ENCODE measurements around the gene RBFOX1. TPM values are rescaled to one million over a fixed set of nuclear protein-coding genes. Genes with fewer than 3 reads are reported as not detected.

The RBFOX1 gene
- total RNA-seq, 1 experiment from 2014 or later = not detected

- TF ChIP-seq EZH2phosphoT487 (IDR thresholded peaks at IDR 0.05; ENCODE audit: borderline replicate concordance, low read length) (no peak), CTCF (conservative IDR thresholded peaks at IDR 0.05; ENCODE audit: low read depth, low read length) (no peak), EZH2 (IDR thresholded peaks at IDR 0.05; ENCODE audit: low read length, unreplicated experiment) (no peak)
- Histone ChIP-seq H3K27ac (ENCODE audit: low read length) (no peak overlapping the region), H3K4me3 (ENCODE audit: low read length) (no peak overlapping the region), H3K27me3 (ENCODE audit: low read length) (no peaks in the 10 kb centered on the region), H2AFZ (ENCODE audit: low read length) (no peak overlapping the region), H3F3A (ENCODE audit: low read length, unreplicated experiment) (no peaks in the 10 kb centered on the region), H3K4me2 (ENCODE audit: low read length) (no peak overlapping the region), H3K9me3 (ENCODE audit: low read length) (no peaks in the 10 kb centered on the region), H3K4me1 (ENCODE audit: insufficient read depth, low read length) (no peaks in the 10 kb centered on the region), H3K9me2 (replicated peaks; ENCODE audit: low read length) (no peaks in the 10 kb centered on the region), H3K36me3 (ENCODE audit: low read depth, low read length) (no peaks in the 10 kb centered on the region), H3K9ac (ENCODE audit: low read length) (no peak overlapping the region), H4K20me1 (ENCODE audit: low read length) (no peaks in the 10 kb centered on the region), H3K79me2 (ENCODE audit: low read length) (no peaks in the 10 kb centered on the region)
- DNase-seq (no peak), ATAC-seq (no peak)
- intact Hi-C loops (cut with micrococcal nuclease) = no loop called here
- no TSS peak for BruUV-seq (replicated peaks)
- POLR2A ChIA-PET (ENCODE audit: unreplicated experiment) = no interaction called here
- CTCF ChIA-PET = no interaction called here
Measured at GRCh38 chr16:7515543-7515942, 182.9 kb downstream of the RBFOX1 start.

GRCh38 chr16:7517496-7517895, 184.9 kb downstream of the RBFOX1 start:
- Histone ChIP-seq H3K9me2 (replicated peaks; ENCODE audit: low read length) (no peaks in the 10 kb centered on the region), H3K27ac (ENCODE audit: low read length) (no peak overlapping the region), H3K79me2 (ENCODE audit: low read length) (no peaks in the 10 kb centered on the region), H3K4me2 (ENCODE audit: low read length) (no peak overlapping the region), H3K27me3 (ENCODE audit: low read length) (no peaks in the 10 kb centered on the region), H3F3A (ENCODE audit: low read length, unreplicated experiment) (no peaks in the 10 kb centered on the region), H3K9me3 (ENCODE audit: low read length) (no peaks in the 10 kb centered on the region), H2AFZ (ENCODE audit: low read length) (no peak overlapping the region), H3K4me3 (ENCODE audit: low read length) (no peak overlapping the region), H3K9ac (ENCODE audit: low read length) (no peak overlapping the region), H4K20me1 (ENCODE audit: low read length) (no peaks in the 10 kb centered on the region), H3K4me1 (ENCODE audit: insufficient read depth, low read length) (no peaks in the 10 kb centered on the region), H3K36me3 (ENCODE audit: low read depth, low read length) (no peaks in the 10 kb centered on the region)
- ChIA-PET CTCF (no interaction called here), POLR2A (ENCODE audit: unreplicated experiment) (no interaction called here)
- ATAC-seq = no peak
- TF ChIP-seq CTCF (conservative IDR thresholded peaks at IDR 0.05; ENCODE audit: low read depth, low read length) (no peak), EZH2 (IDR thresholded peaks at IDR 0.05; ENCODE audit: low read length, unreplicated experiment) (no peak), EZH2phosphoT487 (IDR thresholded peaks at IDR 0.05; ENCODE audit: borderline replicate concordance, low read length) (no peak)
- no TSS peak for BruUV-seq (replicated peaks)
- DNase-seq = no peak
- intact Hi-C loops (cut with micrococcal nuclease) = no loop called here

- ChIA-PET CTCF (no interaction called here), POLR2A (ENCODE audit: unreplicated experiment) (no interaction called here)
- ATAC-seq (no peak), DNase-seq (no peak)
- Histone ChIP-seq H4K20me1 (ENCODE audit: low read length) (no peaks in the 10 kb centered on the region), H3K9me3 (ENCODE audit: low read length) (no peaks in the 10 kb centered on the region), H3K4me2 (ENCODE audit: low read length) (no peak overlapping the region), H3K4me1 (ENCODE audit: insufficient read depth, low read length) (no peaks in the 10 kb centered on the region), H3K4me3 (ENCODE audit: low read length) (no peak overlapping the region), H3K36me3 (ENCODE audit: low read depth, low read length) (no peaks in the 10 kb centered on the region), H2AFZ (ENCODE audit: low read length) (no peak overlapping the region), H3K9ac (ENCODE audit: low read length) (no peak overlapping the region), H3K9me2 (replicated peaks; ENCODE audit: low read length) (no peaks in the 10 kb centered on the region), H3K27ac (ENCODE audit: low read length) (no peak overlapping the region), H3F3A (ENCODE audit: low read length, unreplicated experiment) (no peaks in the 10 kb centered on the region), H3K79me2 (ENCODE audit: low read length) (no peaks in the 10 kb centered on the region), H3K27me3 (ENCODE audit: low read length) (no peaks in the 10 kb centered on the region)
- no TSS peak for BruUV-seq (replicated peaks)
- intact Hi-C loops (cut with micrococcal nuclease) = no loop called here
- TF ChIP-seq EZH2 (IDR thresholded peaks at IDR 0.05; ENCODE audit: low read length, unreplicated experiment) (no peak), EZH2phosphoT487 (IDR thresholded peaks at IDR 0.05; ENCODE audit: borderline replicate concordance, low read length) (no peak), CTCF (conservative IDR thresholded peaks at IDR 0.05; ENCODE audit: low read depth, low read length) (no peak)
Measured at GRCh38 chr16:7518158-7518557, 185.5 kb downstream of the RBFOX1 start.

Measured in PC-3 (cell line).